GM19239 (cell line): ENCODE data around the gene PIGP.
"Not testable (repeated sequence)": the region's sequence is repeated elsewhere in the genome, so short reads cannot be mapped to it uniquely, and the experiment has no call there.

Experiments
- DNase-seq: peaks from one replicate; pipeline ENCODE4 v3.0.0; 2011; ENCODE audit warnings: low spot score; ENCODE audit not compliant: insufficient read length
- FAIRE-seq: peaks from 2 replicates; lab custom pipeline; 2011; peaks lifted over from hg19 to GRCh38; lab: Jason Lieb, UNC

PIGP gene

GRCh38 chr21:37072988-37073416 is at the start of gene PIGP, which contains the start of gene TTC3:
Gene PIGP (minus strand): TSS chr21:37073071. CDS start chr21:37072515, 556 bp downstream.
Gene TTC3 (plus strand): TSS chr21:37073254. CDS start chr21:37087258, 14,004 bp downstream.
- peak; percentile 74 for FAIRE-seq
- DNase-seq = peak; percentile 79

- no peak for FAIRE-seq
- DNase-seq = no peak
These were observed 46.7 kb upstream of the PIGP start for GRCh38 chr21:37119421-37120218.

GRCh38 chr21:37118187-37118826 is 45.4 kb upstream of the PIGP start:
- no peak for FAIRE-seq
- DNase-seq = no peak

- FAIRE-seq = no peak
These were observed 44.3 kb upstream of the PIGP start for GRCh38 chr21:37117204-37117603.

GRCh38 chr21:37116459-37116858 is 43.6 kb upstream of the PIGP start:
- FAIRE-seq, DNase-seq: not testable (repeated sequence)

More at GRCh38 chr21:37117204-37117603, 44.3 kb upstream of the PIGP start:
- no peak for DNase-seq

- DNase-seq, FAIRE-seq: not testable (repeated sequence)
These were observed 41.4 kb upstream of the PIGP start for GRCh38 chr21:37114301-37114700.

GRCh38 chr21:37111029-37111428 is 38.2 kb upstream of the PIGP start:
- not testable (repeated sequence) for FAIRE-seq, DNase-seq

GRCh38 chr21:37106998-37107397 is 34.1 kb upstream of the PIGP start:
- FAIRE-seq (no peak), DNase-seq (no peak)

- not testable (repeated sequence) for FAIRE-seq, DNase-seq
These were observed 29.9 kb upstream of the PIGP start for GRCh38 chr21:37102746-37103145.

- DNase-seq (no peak), FAIRE-seq (no peak)
These were observed 28.5 kb upstream of the PIGP start for GRCh38 chr21:37101384-37101783.

GRCh38 chr21:37100316-37100715 is 27.4 kb upstream of the PIGP start:
- DNase-seq (no peak), FAIRE-seq (no peak)

GRCh38 chr21:37098751-37099150 is 25.9 kb upstream of the PIGP start:
- no peak for DNase-seq
- FAIRE-seq = no peak

- DNase-seq (no peak), FAIRE-seq (no peak)
These were observed 22.9 kb upstream of the PIGP start for GRCh38 chr21:37095821-37096220.

GRCh38 chr21:37093977-37094376 is 21.1 kb upstream of the PIGP start:
- FAIRE-seq = no peak
- no peak for DNase-seq

- DNase-seq (no peak), FAIRE-seq (no peak)
These were observed 15.4 kb upstream of the PIGP start for GRCh38 chr21:37088186-37088735.

- DNase-seq (no peak), FAIRE-seq (no peak)
These were observed 14.3 kb upstream of the PIGP start for GRCh38 chr21:37087188-37087587.

- DNase-seq (no peak), FAIRE-seq (no peak)
These were observed 12.9 kb upstream of the PIGP start for GRCh38 chr21:37085726-37086125.

GRCh38 chr21:37082856-37083528 is 10.1 kb upstream of the PIGP start:
- no peak for FAIRE-seq
- no peak for DNase-seq

- no peak for FAIRE-seq
- no peak for DNase-seq
These were observed 9.5 kb upstream of the PIGP start for GRCh38 chr21:37082375-37082774.

GRCh38 chr21:37079211-37079824 is 6.4 kb upstream of the PIGP start:
- FAIRE-seq (no peak), DNase-seq (no peak)
